ENCODE results near the gene VPS54. TPM values are rescaled to one million over a fixed set of nuclear protein-coding genes. Genes with fewer than 3 reads are reported as not detected.

The VPS54 gene
- polyA plus RNA-seq, 1 donor (not counting 4 experiments of a cell fraction or from before 2014, with no cell fraction given), result 18.2 TPM

- no peak for TF ChIP-seq CTCF (optimal IDR thresholded peaks at IDR 0.05 in 1 of 3, IDR thresholded peaks at IDR 0.05 in 1 of 3, conservative IDR thresholded peaks at IDR 0.05 in 1 of 3; ENCODE audit: extremely low read depth in 1 of 3, insufficient read depth in 2 of 3, low read length in 3 of 3)
- no peak for TF ChIP-seq EZH2 (IDR thresholded peaks at IDR 0.05; ENCODE audit: low read length)
- DNase-seq (ENCODE audit: low read depth, low spot score) (no peak), FAIRE-seq (no peak)
- H3K9me1 ChIP-seq (ENCODE audit: control insufficient read depth, extremely low read depth, insufficient read depth, low read length), result no peaks in the 10 kb centered on the region
- H3K4me2 ChIP-seq (ENCODE audit: control insufficient read depth, extremely low read depth, insufficient read depth, low read depth, low read length), result no peak overlapping the region
- H3K27ac ChIP-seq (ENCODE audit: control insufficient read depth, insufficient read depth, low read length), result no peak overlapping the region
- H3K9me3 ChIP-seq (ENCODE audit: control insufficient read depth, low read depth, low read length), result no peaks in the 10 kb centered on the region
- no peaks in the 10 kb centered on the region for H3K79me2 ChIP-seq (ENCODE audit: control insufficient read depth, insufficient read depth, low read length)
- no peak overlapping the region for H3K4me3 ChIP-seq (ENCODE audit: control insufficient read depth in 2 of 3, extremely low read depth in 1 of 3, insufficient read depth in 2 of 3, low read depth in 1 of 3, low read length in 3 of 3)
- H2AFZ ChIP-seq (ENCODE audit: control insufficient read depth, low read length), result no peak overlapping the region
- dilution Hi-C loops (cut with MboI; ENCODE audit: extremely low pct_ligation_motif_present, low sequenced_read_pairs), result no loop called here
- H3K9ac ChIP-seq (ENCODE audit: control insufficient read depth, extremely low read depth, insufficient read depth, low read length), result no peak overlapping the region
- no peaks in the 10 kb centered on the region for H4K20me1 ChIP-seq (ENCODE audit: control insufficient read depth, extremely low read depth, insufficient read depth, low read length)
- peaks cover 19 to 29% of the 10 kb centered on the region in 2 experiments for H3K36me3 ChIP-seq (ENCODE audit: control insufficient read depth in 2 of 2, extremely low read depth in 1 of 2, insufficient read depth in 2 of 2, low read length in 2 of 2)
- H3K4me1 ChIP-seq (ENCODE audit: control insufficient read depth, extremely low read depth, insufficient read depth, low read length), result no peaks in the 10 kb centered on the region
- no peaks in the 10 kb centered on the region for H3K27me3 ChIP-seq (ENCODE audit: control insufficient read depth, extremely low read depth, insufficient read depth, low read length)
Observed at GRCh38 chr2:63888053-63888452, 131.2 kb downstream of the VPS54 start.

- H3K27ac ChIP-seq (ENCODE audit: control insufficient read depth, insufficient read depth, low read length), result no peak overlapping the region
- FAIRE-seq, result no peak
- H3K9me3 ChIP-seq (ENCODE audit: control insufficient read depth, low read depth, low read length), result no peaks in the 10 kb centered on the region
- peaks cover 3% of the 10 kb centered on the region for H3K79me2 ChIP-seq (ENCODE audit: control insufficient read depth, insufficient read depth, low read length)
- H3K4me1 ChIP-seq (ENCODE audit: control insufficient read depth, extremely low read depth, insufficient read depth, low read length), result no peaks in the 10 kb centered on the region
- H4K20me1 ChIP-seq (ENCODE audit: control insufficient read depth, extremely low read depth, insufficient read depth, low read length), result no peaks in the 10 kb centered on the region
- H3K27me3 ChIP-seq (ENCODE audit: control insufficient read depth, extremely low read depth, insufficient read depth, low read length), result no peaks in the 10 kb centered on the region
- no peak overlapping the region for H3K4me2 ChIP-seq (ENCODE audit: control insufficient read depth, extremely low read depth, insufficient read depth, low read depth, low read length)
- no peak overlapping the region for H3K9ac ChIP-seq (ENCODE audit: control insufficient read depth, extremely low read depth, insufficient read depth, low read length)
- H3K4me3 ChIP-seq (ENCODE audit: control insufficient read depth in 2 of 3, extremely low read depth in 1 of 3, insufficient read depth in 2 of 3, low read depth in 1 of 3, low read length in 3 of 3), result no peak overlapping the region
- no peak overlapping the region for H2AFZ ChIP-seq (ENCODE audit: control insufficient read depth, low read length)
- no peaks in the 10 kb centered on the region for H3K9me1 ChIP-seq (ENCODE audit: control insufficient read depth, extremely low read depth, insufficient read depth, low read length)
- peaks cover 23 to 26% of the 10 kb centered on the region in 2 experiments for H3K36me3 ChIP-seq (ENCODE audit: control insufficient read depth in 2 of 2, extremely low read depth in 1 of 2, insufficient read depth in 2 of 2, low read length in 2 of 2)
- no peak for TF ChIP-seq EZH2 (IDR thresholded peaks at IDR 0.05; ENCODE audit: low read length)
- no peak for TF ChIP-seq CTCF (optimal IDR thresholded peaks at IDR 0.05 in 1 of 3, IDR thresholded peaks at IDR 0.05 in 1 of 3, conservative IDR thresholded peaks at IDR 0.05 in 1 of 3; ENCODE audit: extremely low read depth in 1 of 3, insufficient read depth in 2 of 3, low read length in 3 of 3)
- DNase-seq (ENCODE audit: low read depth, low spot score), result no peak
- dilution Hi-C loops (cut with MboI; ENCODE audit: extremely low pct_ligation_motif_present, low sequenced_read_pairs), result no loop called here
Observed at GRCh38 chr2:63886445-63886844, 132.8 kb downstream of the VPS54 start.
